Measurements from ENCODE around the gene VPS8.
"Not testable (repeated sequence)": the region's sequence is repeated elsewhere in the genome, so short reads cannot be mapped to it uniquely, and the experiment has no call there.

The VPS8 gene

DNA sequence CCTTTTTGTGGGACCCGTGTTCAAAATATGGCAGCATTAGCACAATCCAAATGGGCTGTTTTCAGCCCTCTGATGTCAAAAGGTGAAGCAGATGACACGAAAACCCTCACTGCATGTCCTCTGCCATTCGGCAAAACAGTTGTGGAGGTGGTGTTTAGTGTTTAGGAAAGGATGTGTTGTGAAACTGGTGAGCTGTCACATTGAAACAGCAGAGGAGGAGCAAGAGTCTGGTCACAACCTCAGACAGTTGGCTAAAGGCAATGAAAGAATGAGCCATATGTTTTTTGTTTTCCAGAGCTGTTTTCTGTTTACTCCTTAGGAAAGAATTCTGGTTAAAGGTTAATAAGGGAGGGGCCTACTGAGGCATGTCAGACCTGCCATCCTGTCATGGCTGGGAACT is 140.7 kb downstream of the VPS8 start:
- H3K9ac ChIP-seq: no peak overlapping the region
- H3K36me3 ChIP-seq (ENCODE audit: control insufficient read depth, insufficient read depth, low read length): no peaks in the 10 kb centered on the region
- H3K4me1 ChIP-seq: no peaks in the 10 kb centered on the region
- H3K4me2 ChIP-seq (ENCODE audit: low read length): no peak overlapping the region
- no peak overlapping the region for H3K27ac ChIP-seq
- H3K79me2 ChIP-seq: no peaks in the 10 kb centered on the region
- H3K4me3 ChIP-seq (ENCODE audit: low read depth, low read length): no peak overlapping the region
- no peaks in the 10 kb centered on the region for H3K9me3 ChIP-seq (ENCODE audit: control insufficient read depth, low read length)
- no peak for TF ChIP-seq CTCF (IDR thresholded peaks at IDR 0.05)
- no peak overlapping the region for H2AFZ ChIP-seq
- no peaks in the 10 kb centered on the region for H3K27me3 ChIP-seq (ENCODE audit: control insufficient read depth, insufficient read depth, low read length)

GRCh38 chr3:184953401-184953800 is 141.4 kb downstream of the VPS8 start:
- no peak for TF ChIP-seq CTCF (IDR thresholded peaks at IDR 0.05)
- no peak overlapping the region for H3K27ac ChIP-seq
- H3K79me2 ChIP-seq: no peaks in the 10 kb centered on the region

GRCh38 chr3:184954251-184954650 is 142.3 kb downstream of the VPS8 start:
- no peak overlapping the region for H2AFZ ChIP-seq
- no peak overlapping the region for H3K4me2 ChIP-seq (ENCODE audit: low read length)
- H3K9me3 ChIP-seq (ENCODE audit: control insufficient read depth, low read length): no peaks in the 10 kb centered on the region
- H3K36me3 ChIP-seq (ENCODE audit: control insufficient read depth, insufficient read depth, low read length): no peaks in the 10 kb centered on the region
- H3K27me3 ChIP-seq (ENCODE audit: control insufficient read depth, insufficient read depth, low read length): no peaks in the 10 kb centered on the region
- no peak overlapping the region for H3K4me3 ChIP-seq (ENCODE audit: low read depth, low read length)
- TF ChIP-seq CTCF (IDR thresholded peaks at IDR 0.05): no peak
- H3K9ac ChIP-seq: no peak overlapping the region
- H3K4me1 ChIP-seq: no peaks in the 10 kb centered on the region
- H3K27ac ChIP-seq: no peak overlapping the region
- H3K79me2 ChIP-seq: no peaks in the 10 kb centered on the region

More at GRCh38 chr3:184953401-184953800, 141.4 kb downstream of the VPS8 start:
- Histone ChIP-seq H3K9me3 (ENCODE audit: control insufficient read depth, low read length) (no peaks in the 10 kb centered on the region), H3K36me3 (ENCODE audit: control insufficient read depth, insufficient read depth, low read length) (no peaks in the 10 kb centered on the region), H3K4me1 (no peaks in the 10 kb centered on the region), H3K4me3 (ENCODE audit: low read depth, low read length) (no peak overlapping the region), H2AFZ (no peak overlapping the region), H3K4me2 (ENCODE audit: low read length) (no peak overlapping the region), H3K27me3 (ENCODE audit: control insufficient read depth, insufficient read depth, low read length) (no peaks in the 10 kb centered on the region), H3K9ac (no peak overlapping the region)

- H3K4me2 ChIP-seq (ENCODE audit: low read length); H3K27ac ChIP-seq; H3K9ac ChIP-seq; H3K27me3 ChIP-seq (ENCODE audit: control insufficient read depth, insufficient read depth, low read length); H3K4me3 ChIP-seq (ENCODE audit: low read depth, low read length); H3K79me2 ChIP-seq; H3K36me3 ChIP-seq (ENCODE audit: control insufficient read depth, insufficient read depth, low read length); H2AFZ ChIP-seq; H3K4me1 ChIP-seq; H3K9me3 ChIP-seq (ENCODE audit: control insufficient read depth, low read length): not testable (repeated sequence)
Observed at GRCh38 chr3:184954851-184955250, 142.9 kb downstream of the VPS8 start.

DNA sequence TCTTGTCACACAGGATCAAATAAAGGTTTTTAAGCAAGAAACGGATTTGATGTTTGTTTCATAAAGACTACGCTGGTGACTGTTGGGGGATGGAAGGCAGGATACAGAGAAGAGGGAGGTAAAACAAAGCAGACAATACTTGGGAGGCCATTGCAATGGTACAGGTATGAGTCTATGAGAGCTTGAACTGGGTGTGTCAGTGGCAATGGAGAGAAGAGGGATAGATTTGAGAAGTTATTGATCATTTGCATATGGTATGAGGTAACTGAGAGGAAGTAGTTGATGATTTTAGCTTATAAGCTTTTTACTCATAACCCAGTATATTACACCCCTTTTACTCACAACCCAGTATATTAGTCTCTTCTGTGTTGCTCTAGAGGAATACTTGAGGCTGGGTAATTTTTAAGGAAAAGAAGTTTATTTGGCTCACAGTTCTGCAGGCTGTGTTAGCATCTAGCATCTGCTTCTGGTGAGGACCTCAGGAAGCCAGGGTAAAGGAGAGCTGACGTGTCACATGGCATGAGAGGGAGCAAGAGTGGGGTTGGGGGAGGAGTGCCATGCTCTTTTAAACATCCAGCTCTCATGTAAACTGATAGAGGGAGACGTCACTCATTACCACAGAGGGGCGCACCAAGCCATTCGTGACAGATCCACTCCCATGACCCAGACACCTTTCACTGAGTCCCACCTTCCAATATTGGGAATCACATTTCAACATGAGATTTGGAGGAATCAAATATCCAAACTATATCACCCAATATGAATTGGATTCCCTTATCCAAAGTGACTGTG is 153.9 kb downstream of the VPS8 start:
- H3K79me2 ChIP-seq: no peaks in the 10 kb centered on the region
- H3K9ac ChIP-seq: no peak overlapping the region
- no peak for TF ChIP-seq CTCF (IDR thresholded peaks at IDR 0.05)
- no peaks in the 10 kb centered on the region for H3K4me1 ChIP-seq
- no peaks in the 10 kb centered on the region for H3K9me3 ChIP-seq (ENCODE audit: control insufficient read depth, low read length)
- no peaks in the 10 kb centered on the region for H3K27me3 ChIP-seq (ENCODE audit: control insufficient read depth, insufficient read depth, low read length)
- no peak overlapping the region for H3K4me3 ChIP-seq (ENCODE audit: low read depth, low read length)
- no peak overlapping the region for H3K27ac ChIP-seq
- no peaks in the 10 kb centered on the region for H3K36me3 ChIP-seq (ENCODE audit: control insufficient read depth, insufficient read depth, low read length)
- H3K4me2 ChIP-seq (ENCODE audit: low read length): no peak overlapping the region
- no peak overlapping the region for H2AFZ ChIP-seq
